GM12878 (cell line): ENCODE measurements around the gene CD300A. TPM values are rescaled to one million over a fixed set of nuclear protein-coding genes. Genes with fewer than 3 reads are reported as not detected.

ENCODE experiments used
- ATAC-seq: fragments of 200-7000 bp; cut with Tn5 transposase; 3 replicates; pipeline ENCODE4 v1.9.1; 2020; ENCODE audit warnings: mild to moderate bottlenecking, moderate library complexity
- BruUV-seq: library from RNA; stranded (reverse); fragments of 400-500 nt; replicated peaks from 2 replicates; lab custom pipeline; 2021; lab: Mats Ljungman, UMichigan
- CTCF ChIA-PET: fragments of 300-600 bp; sonication (Branson Sonifier 250); formaldehyde crosslinking; extraction: SDS; loops from one replicate; lab custom pipeline; 2021; ENCODE audit warnings: inconsistent platforms; lab: Yijun Ruan, JAX
- POLR2A ChIA-PET: fragments of 350-600 bp; formaldehyde crosslinking; extraction: SDS; loops from one replicate; lab custom pipeline; 2021; ENCODE audit warnings: inconsistent platforms; lab: Charles Lee
- RAD21 ChIA-PET: fragments of 300-600 bp; sonication (Branson Sonifier 250); formaldehyde crosslinking; loops from one replicate; lab custom pipeline; 2023; ENCODE audit warnings: antibody characterized with exemption; ENCODE audit not compliant: unreplicated experiment; lab: Charles Lee
- SMC1A ChIA-PET: fragments of 300-600 bp; sonication (Branson Sonifier 250); formaldehyde crosslinking; loops from one replicate; lab custom pipeline; 2023; ENCODE audit not compliant: unreplicated experiment, uncharacterized antibody; lab: Charles Lee
- DNase-seq: peaks from one replicate; pipeline ENCODE4 v3.0.0-alpha.2; 2011; ENCODE audit warnings: low read depth, low spot score
- FAIRE-seq: peaks from 3 replicates; lab custom pipeline; 2011; peaks lifted over from hg19 to GRCh38; lab: Jason Lieb, UNC
- H2AFZ ChIP-seq: 2 replicates; pipeline ENCODE4 v1.6.0; 2011; ENCODE audit warnings: low read depth, low read length, control low read depth; ENCODE audit not compliant: control insufficient read depth
- H3K27ac ChIP-seq: 2 replicates; pipeline ENCODE4 v1.5.1; 2011; ENCODE audit warnings: control low read depth; ENCODE audit not compliant: control insufficient read depth, insufficient read depth
- H3K27me3 ChIP-seq, 2 experiments: replicated peaks in 1 of 2; 2 replicates each; pipeline versions ENCODE4 v1.6.0 to v1.6.1; 2011; ENCODE audit warnings: low read length in 1 of 2; ENCODE audit not compliant: control insufficient read depth in 2 of 2, insufficient read depth in 2 of 2
- H3K36me3 ChIP-seq, 2 experiments: 2 replicates each; pipeline ENCODE4 v1.5.1; 2011; ENCODE audit warnings: low read length in 1 of 2; ENCODE audit not compliant: control insufficient read depth in 2 of 2, insufficient read depth in 2 of 2
- H3K4me1 ChIP-seq: 2 replicates; pipeline ENCODE4 v1.6.1; 2011; ENCODE audit warnings: mild to moderate bottlenecking, low read length, moderate library complexity, mixed read lengths; ENCODE audit not compliant: control insufficient read depth, insufficient read depth
- H3K4me2 ChIP-seq: 2 replicates; pipeline ENCODE4 v1.6.0; 2011; ENCODE audit warnings: control low read depth; ENCODE audit not compliant: control insufficient read depth, insufficient read depth
- H3K4me3 ChIP-seq: fragments of 200-600 bp; sonication (generic); 2 replicates; pipeline ENCODE4 v1.5.1; 2016
- H3K79me2 ChIP-seq: 2 replicates; pipeline ENCODE4 v1.6.0; 2011; ENCODE audit warnings: low read length; ENCODE audit not compliant: control insufficient read depth, insufficient read depth
- H3K9ac ChIP-seq: 2 replicates; pipeline ENCODE4 v1.8.0; 2011; ENCODE audit warnings: low read length, control low read depth, mixed read lengths; ENCODE audit not compliant: control insufficient read depth, insufficient read depth
- H3K9me3 ChIP-seq: replicated peaks from 3 replicates; pipeline ENCODE4 v1.5.1; 2011; ENCODE audit warnings: mild to moderate bottlenecking, low read length; ENCODE audit not compliant: control insufficient read depth, insufficient read depth
- H4K20me1 ChIP-seq: 2 replicates; pipeline ENCODE4 v1.6.0; 2011; ENCODE audit not compliant: control insufficient read depth, insufficient read depth
- BACH1 ChIP-seq: fragments of 450-650 bp; IDR thresholded peaks from 2 replicates; pipeline ENCODE4 v1.6.1; 2017; ENCODE audit warnings: mild to moderate bottlenecking, borderline replicate concordance
- IKZF1 ChIP-seq: fragments of 450-650 bp; conservative IDR thresholded peaks from 2 replicates; pipeline ENCODE4 v1.6.1; 2017; ENCODE audit warnings: antibody characterized with exemption, mild to moderate bottlenecking
- NFYB ChIP-seq: IDR thresholded peaks from 2 replicates; pipeline ENCODE4 v1.6.1; 2011; ENCODE audit warnings: low read depth, mild to moderate bottlenecking, low read length, improper control_type of control experiment, moderate library complexity; ENCODE audit not compliant: insufficient read depth
- NR2F1 ChIP-seq: fragments of 450-650 bp; conservative IDR thresholded peaks from 2 replicates; pipeline ENCODE4 v1.6.1; 2017; ENCODE audit warnings: mild to moderate bottlenecking
- RFX5 ChIP-seq: IDR thresholded peaks from 2 replicates; pipeline ENCODE4 v1.6.1; 2011; ENCODE audit warnings: low read depth, low read length, improper control_type of control experiment
- RUNX3 ChIP-seq: IDR thresholded peaks from 2 replicates; pipeline ENCODE4 v1.6.1; 2012; ENCODE audit warnings: low read length, inconsistent platforms
- WGBS: methylation state at CpG from one replicate; pipeline ENCODE4 v1.1.6; 2016; ENCODE audit warnings: low lambda C conversion rate; ENCODE audit not compliant: insufficient replicate concordance, insufficient coverage; ENCODE audit errors: missing lambda C conversion rate; 5-methylcytosine and 5-hydroxymethylcytosine counted together
- in situ Hi-C: fragments of 300-500 bp; cut with MboI; formaldehyde crosslinking; loops from 9 replicates; pipeline ENCODE4 v1.14.3; 2018; ENCODE audit warnings: mixed read lengths
- intact Hi-C: fragments of 100-400 bp; cut with micrococcal nuclease; formaldehyde crosslinking; loops from one replicate; pipeline ENCODE4 v1.14.2; 2022; ENCODE audit not compliant: unreplicated experiment
- polyA plus RNA-seq, 11 experiments: library from polyadenylated mRNA; depleted of rRNA in 4 of 11; unstranded in 6 of 11; stranded (reverse) in 5 of 11; fragments of >200 nt; fragmentation: Nextera tagmentation in 4 of 11; fragmentation: Illumina TruSeq in 1 of 11; extraction: Ambion mirVana in 4 of 11; extraction: Trizol in 1 of 11; gene quantifications; 1 replicate in 1 of 11; 2 replicates in 10 of 11; pipeline versions ENCODE4 v1.2.1 to v1.2.3, GENCODE V29; 2011 to 2016; ENCODE audit warnings: inconsistent platforms in 2 of 11, missing spikeins in 2 of 11, low read depth in 1 of 11
- total RNA-seq, 4 experiments: library from RNA; depleted of rRNA in 3 of 4; stranded (reverse); fragments of >200 nt in 3 of 4; fragmentation: Illumina TruSeq in 1 of 4; extraction: Trizol in 1 of 4; gene quantifications; 2 replicates each; pipeline versions ENCODE4 v1.2.1 to v1.2.3, GENCODE V29; 2013 to 2021

CD300A gene
- total and polyA plus RNA-seq, 10 of the 15 experiments (the other 5 are each of a cell fraction or from before 2014, with no cell fraction given), result 10.6 to 128 (median 36.1) TPM

DNA sequence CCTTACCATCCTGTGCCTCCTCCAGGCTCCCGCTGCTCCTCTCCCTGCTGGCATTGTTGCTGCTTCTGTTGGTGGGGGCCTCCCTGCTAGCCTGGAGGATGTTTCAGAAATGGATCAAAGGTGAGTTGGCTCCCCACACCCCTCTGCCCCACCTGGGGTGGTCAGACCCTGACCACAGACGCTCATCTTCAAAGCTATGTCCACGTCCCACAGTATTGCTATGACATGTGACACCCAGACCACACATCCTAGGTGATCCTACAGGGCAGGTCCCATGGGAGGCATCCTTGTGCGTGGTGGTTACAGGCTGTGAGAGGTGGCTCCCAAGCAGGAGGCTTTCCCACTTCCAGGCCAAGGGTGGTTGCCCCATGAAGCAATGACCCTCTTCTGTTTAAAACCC lies 11.0 kb downstream of the CD300A start:
- ATAC-seq, result no peak
- BruUV-seq, result no TSS peak
- no peaks in the 10 kb centered on the region for H3K27me3 ChIP-seq
- H4K20me1 ChIP-seq, result peaks cover 3% of the 10 kb centered on the region; the same call in 1 of the 2 replicates
- no peak overlapping the region for H2AFZ ChIP-seq
- H3K4me3 ChIP-seq, result no peak overlapping the region
- RAD21 ChIA-PET, result interaction anchor here (2.1 kb wide), 1 partner anchor 9 kb away, joined by 11 read pairs; no protein-coding TSS in a partner anchor
- SMC1A ChIA-PET, result interaction anchor here (0.8 kb wide), 1 partner anchor 11 kb away, joined by 3 read pairs; the partner anchor contains the start of gene CD300A
- intact Hi-C loops, result no loop called here
- H3K27ac ChIP-seq, result no peak overlapping the region
- DNase-seq, result no peak
- POLR2A ChIA-PET, result interaction anchor here (0.9 to 2.8 kb wide), 2 partner anchors 9 to 13 kb away, joined by 4 to 13 read pairs; no protein-coding TSS in a partner anchor
- TF ChIP-seq NR2F1 (0 out of 2 replicates have a peak, but pooled peaks have one; percentile 21), RUNX3 (0 out of 2 replicates have a peak, but pooled peaks have one; percentile 32), IKZF1 (no peak), BACH1 (0 out of 2 replicates have a peak, but pooled peaks have one; percentile 41), NFYB (no peak), RFX5 (no peak)
- TF ChIP-seq, all 136 proteins: peak for 3
- in situ Hi-C loops, result no loop called here
- WGBS, result 94% methylated on average over 4 of the region's 4 CpGs
- no peak overlapping the region for H3K9ac ChIP-seq
- peaks cover 20% of the 10 kb centered on the region for H3K4me1 ChIP-seq
- H3K4me2 ChIP-seq, result 0 out of 2 replicates have a peak overlapping the region, but pooled peaks have one; percentile 4
- H3K79me2 ChIP-seq, result peaks cover 31% of the 10 kb centered on the region
- no peak for FAIRE-seq
- CTCF ChIA-PET, result no interaction called here
- H3K36me3 ChIP-seq, result peaks cover 32 to 38% of the 10 kb centered on the region in 2 experiments
- H3K9me3 ChIP-seq, result peaks cover 6% of the 10 kb centered on the region; the same call in 2 of the 3 replicates
